Hematopoietic multipotent progenitor cell treated with erythropoietin and hydrocortisone succinate and interleukin-3 and kit ligand, for 17 days (in vitro differentiated cells): ENCODE measurements around the gene KDM3A.

Experiments used
- DNase-seq: peaks from one replicate; pipeline ENCODE4 v3.0.0-alpha.2; 2015; ENCODE audit warnings: low spot score

KDM3A gene

GRCh38 chr2:86440631-86441391 lies at the start of gene KDM3A:
TSS of gene KDM3A (plus strand) at chr2:86441371. CDS start at chr2:86442048, 677 bp downstream.
- peak; percentile 99 for DNase-seq

- DNase-seq = no peak
These were observed 48.2 kb upstream of the KDM3A start for GRCh38 chr2:86392873-86393518.

- DNase-seq = no peak
These were observed 47.4 kb upstream of the KDM3A start for GRCh38 chr2:86393521-86394491.

- peak; percentile 52 for DNase-seq
These were observed 44.8 kb upstream of the KDM3A start for GRCh38 chr2:86396291-86396785.

- no peak for DNase-seq
These were observed 43.2 kb upstream of the KDM3A start for GRCh38 chr2:86397986-86398385.

- no peak for DNase-seq
These were observed 42.4 kb upstream of the KDM3A start for GRCh38 chr2:86398500-86399474.

- no peak for DNase-seq
These were observed 40.9 kb upstream of the KDM3A start for GRCh38 chr2:86400321-86400720.

- DNase-seq = no peak
These were observed 30.6 kb upstream of the KDM3A start for GRCh38 chr2:86410581-86410980.

GRCh38 chr2:86411396-86411795 lies 29.8 kb upstream of the KDM3A start:
- DNase-seq = no peak

GRCh38 chr2:86412007-86412406 lies 29.2 kb upstream of the KDM3A start:
- no peak for DNase-seq

GRCh38 chr2:86413296-86414094 lies 27.7 kb upstream of the KDM3A start:
- DNase-seq = no peak

- no peak for DNase-seq
These were observed 26.2 kb upstream of the KDM3A start for GRCh38 chr2:86414996-86415395.

- no peak for DNase-seq
These were observed 25.0 kb upstream of the KDM3A start for GRCh38 chr2:86416146-86416545.

- no peak for DNase-seq
These were observed 23.2 kb upstream of the KDM3A start for GRCh38 chr2:86417961-86418360.

- no peak for DNase-seq
These were observed 20.3 kb upstream of the KDM3A start for GRCh38 chr2:86420913-86421312.

GRCh38 chr2:86426271-86426670 lies 14.9 kb upstream of the KDM3A start:
- DNase-seq = no peak

GRCh38 chr2:86429335-86429734 lies 11.8 kb upstream of the KDM3A start:
- DNase-seq = no peak

GRCh38 chr2:86430368-86430767 lies 10.8 kb upstream of the KDM3A start:
- DNase-seq = no peak

GRCh38 chr2:86433137-86433536 lies 8.0 kb upstream of the KDM3A start:
- no peak for DNase-seq

GRCh38 chr2:86434290-86434689 lies 6.9 kb upstream of the KDM3A start:
- DNase-seq = no peak
